K562 (cell line): ENCODE measurements around the gene RSPH9. TPM values are rescaled to one million over a fixed set of nuclear protein-coding genes. Genes with fewer than 3 reads are reported as not detected.

Source experiments
- CHD1 ChIP-seq: fragments of 200-600 bp; sonication (generic); IDR thresholded peaks from one replicate; pipeline ENCODE4 v1.6.1; 2012; ENCODE audit warnings: mild to moderate bottlenecking, moderate library complexity, low read length, inconsistent platforms
- DDX20 ChIP-seq: fragments of 450-650 bp; IDR thresholded peaks from 2 replicates; pipeline ENCODE4 v1.6.1; 2016; ENCODE audit warnings: missing genetic modification characterization, low read depth, mild to moderate bottlenecking, missing compliant biosample characterization, moderate library complexity
- DMBX1 ChIP-seq: fragments of 250-450 bp; sonication (Bioruptor Pico); IDR thresholded peaks from 2 replicates; pipeline ENCODE4 v1.8.0; 2022; ENCODE audit warnings: inconsistent platforms, mild to moderate bottlenecking, moderate library complexity, borderline replicate concordance
- ELK3 ChIP-seq: fragments of 450-650 bp; formaldehyde crosslinking; IDR thresholded peaks from 2 replicates; pipeline ENCODE4 v1.4.0; 2020; ENCODE audit warnings: mild to moderate bottlenecking
- FOSL1 ChIP-seq: fragments of 200-800 bp; sonication (Bioruptor generic); conservative IDR thresholded peaks from 2 replicates; pipeline ENCODE4 v1.6.1; 2016; ENCODE audit warnings: missing genetic modification characterization, missing compliant biosample characterization
- FOXA3 ChIP-seq, 2 experiments: fragments of 450-650 bp in 1 of 2; sonication (generic) in 1 of 2; formaldehyde crosslinking; IDR thresholded peaks in 1 of 2; conservative IDR thresholded peaks in 1 of 2; 2 replicates each; pipeline versions ENCODE4 v1.4.0 to v1.8.0; 2020 to 2022; ENCODE audit warnings: mild to moderate bottlenecking in 2 of 2, missing genetic modification reagents in 1 of 2
- GTF2E2 ChIP-seq: fragments of 200-800 bp; sonication (Bioruptor generic); IDR thresholded peaks from 2 replicates; pipeline ENCODE4 v1.6.1; 2016; ENCODE audit warnings: missing genetic modification characterization, missing compliant biosample characterization
- IRF2 ChIP-seq: sonication (generic); formaldehyde crosslinking; IDR thresholded peaks from 2 replicates; pipeline ENCODE4 v1.8.1; 2022; ENCODE audit warnings: mild to moderate bottlenecking, missing genetic modification reagents
- NCOR1 ChIP-seq: fragments of 450-650 bp; IDR thresholded peaks from 2 replicates; pipeline ENCODE4 v1.6.1; 2016; ENCODE audit warnings: mild to moderate bottlenecking, moderate library complexity
- NELFE ChIP-seq: IDR thresholded peaks from 2 replicates; pipeline ENCODE4 v1.6.1; 2011; ENCODE audit warnings: mild to moderate bottlenecking; ENCODE audit not compliant: insufficient read depth, insufficient read length
- SMARCC2 ChIP-seq: fragments of 450-650 bp; IDR thresholded peaks from 2 replicates; pipeline ENCODE4 v1.6.1; 2017; ENCODE audit warnings: antibody characterized with exemption, moderate library complexity, mild to moderate bottlenecking, low read depth
- STAG1 ChIP-seq: sonication (generic); formaldehyde crosslinking; IDR thresholded peaks from 2 replicates; pipeline ENCODE4 v1.5.0; 2020; ENCODE audit warnings: missing genetic modification reagents, borderline replicate concordance
- STAT5B ChIP-seq: fragments of 250-450 bp; sonication (Bioruptor Pico); IDR thresholded peaks from 2 replicates; pipeline ENCODE4 v1.8.0; 2021; ENCODE audit warnings: mild to moderate bottlenecking, inconsistent platforms
- TARDBP ChIP-seq: fragments of 450-650 bp; IDR thresholded peaks from 2 replicates; pipeline ENCODE4 v1.6.1; 2016
- TEAD2 ChIP-seq: fragments of 450-650 bp; IDR thresholded peaks from 2 replicates; pipeline ENCODE4 v1.6.1; 2016; ENCODE audit warnings: missing genetic modification characterization, control low read depth, missing compliant biosample characterization
- THRA ChIP-seq: fragments of 450-650 bp; IDR thresholded peaks from 2 replicates; pipeline ENCODE4 v1.6.1; 2017; ENCODE audit warnings: mild to moderate bottlenecking, moderate library complexity
- THRAP3 ChIP-seq: fragments of 450-650 bp; IDR thresholded peaks from 2 replicates; pipeline ENCODE4 v1.6.1; 2016; ENCODE audit warnings: mild to moderate bottlenecking, inconsistent platforms, borderline replicate concordance
- TSC22D4 ChIP-seq: fragments of 450-650 bp; IDR thresholded peaks from 2 replicates; pipeline ENCODE4 v1.6.1; 2016; ENCODE audit warnings: missing genetic modification characterization, missing biosample characterization, control low read depth
- ZC3H11A ChIP-seq: IDR thresholded peaks from 2 replicates; pipeline ENCODE4 v1.6.1; 2012; ENCODE audit warnings: low read depth, low read length, improper control_type of control experiment
- ZC3H8 ChIP-seq: fragments of 450-650 bp; IDR thresholded peaks from 2 replicates; pipeline ENCODE4 v1.6.1; 2017
- ZMIZ1 ChIP-seq, 2 experiments: fragments of 150-350 bp in 1 of 2; IDR thresholded peaks; 2 replicates each; pipeline ENCODE4 v1.6.1; 2012 to 2016; ENCODE audit warnings: low read depth in 2 of 2, low read length in 2 of 2, mild to moderate bottlenecking in 1 of 2, moderate library complexity in 1 of 2
- ZNF197 ChIP-seq: fragments of 200-800 bp; sonication (Bioruptor generic); IDR thresholded peaks from 2 replicates; pipeline ENCODE4 v1.6.1; 2016; ENCODE audit warnings: low read depth, missing genetic modification characterization, missing compliant biosample characterization
- ZNF232 ChIP-seq: sonication (generic); formaldehyde crosslinking; IDR thresholded peaks from 2 replicates; pipeline ENCODE4 v1.8.0; 2022; ENCODE audit warnings: mild to moderate bottlenecking, missing genetic modification reagents
- ZNF24 ChIP-seq: fragments of 450-650 bp; IDR thresholded peaks from 2 replicates; pipeline ENCODE4 v1.6.1; 2016
- ZNF695 ChIP-seq: fragments of 450-650 bp; formaldehyde crosslinking; IDR thresholded peaks from 2 replicates; pipeline ENCODE4 v1.4.0; 2020; ENCODE audit warnings: mild to moderate bottlenecking, moderate library complexity
- polyA plus RNA-seq, 8 experiments: library from polyadenylated mRNA; depleted of rRNA in 4 of 8; stranded (reverse) in 5 of 8; unstranded in 3 of 8; fragments of >200 nt; fragmentation: Nextera tagmentation in 2 of 8; fragmentation: Illumina TruSeq in 1 of 8; extraction: Ambion mirVana in 2 of 8; extraction: Trizol in 1 of 8; gene quantifications; 2 replicates each; pipeline versions ENCODE4 v1.2.1 to v1.2.3, GENCODE V29; 2011 to 2014; ENCODE audit warnings: inconsistent platforms in 1 of 8, missing spikeins in 1 of 8
- total RNA-seq, 7 experiments: library from RNA; depleted of rRNA in 6 of 7; stranded (reverse); fragments of >200 nt in 6 of 7; fragmentation: Illumina TruSeq in 2 of 7; extraction: Trizol in 2 of 7; gene quantifications; 2 replicates each; pipeline versions ENCODE4 v1.2.1 to v1.2.3, GENCODE V29; 2011 to 2021; ENCODE audit warnings: low replicate concordance in 1 of 7

RSPH9 gene
- total and polyA plus RNA-seq, 9 of the 15 experiments (the other 6 are each of a cell fraction or from before 2014, with no cell fraction given), result 0.05 to 0.60 (median 0.39) TPM; not detected in 6

GRCh38 chr6:43630980-43631619, 13.7 kb upstream of the RSPH9 start (continued):
- TF ChIP-seq ELK3 (CRISPR knock-in tag), result no peak
- TF ChIP-seq FOXA3 (CRISPR knock-in tag; conservative IDR thresholded peaks at IDR 0.05 in 1 of 2, IDR thresholded peaks at IDR 0.05 in 1 of 2), result peak; percentile 26 to 56; a peak in 2 of 4 replicates
- TF ChIP-seq TSC22D4 (tag), result no peak
- TF ChIP-seq ZNF197, result peak; percentile 97
- 0 out of 2 replicates have a peak, but pooled peaks have one; percentile 69 for TF ChIP-seq DDX20 (tag)
- TF ChIP-seq STAT5B (CRISPR knock-in tag), result no peak
- peak; percentile 81 for TF ChIP-seq FOSL1
- peak; percentile 62 for TF ChIP-seq TEAD2 (tag)
- TF ChIP-seq NCOR1, result no peak
- peak; percentile 98 for TF ChIP-seq SMARCC2
- no peak for TF ChIP-seq THRA
- TF ChIP-seq IRF2 (CRISPR knock-in tag), result no peak
- no peak for TF ChIP-seq CHD1
- peak; percentile 95 for TF ChIP-seq DMBX1 (CRISPR knock-in tag)
- TF ChIP-seq ZMIZ1 (IDR thresholded peaks at IDR 0.05; ENCODE audit: low read depth in 2 of 2, low read length in 2 of 2), result peak in 1 of 2 experiments; percentile 98; a peak in 2 of 4 replicates
- 0 out of 2 replicates have a peak, but pooled peaks have one; percentile 57 for TF ChIP-seq ZNF695 (CRISPR knock-in tag)
- peak; percentile 96 for TF ChIP-seq TARDBP
- TF ChIP-seq NELFE, result no peak
- TF ChIP-seq GTF2E2 (tag), result no peak
- TF ChIP-seq ZC3H8, result 0 out of 2 replicates have a peak, but pooled peaks have one; percentile 50
- no peak for TF ChIP-seq STAG1 (CRISPR knock-in tag)
- TF ChIP-seq ZC3H11A, result no peak
- TF ChIP-seq ZNF24, result peak; percentile 72; the same call in 1 of the 2 replicates
- TF ChIP-seq ZNF232 (CRISPR knock-in tag), result no peak
- no peak for TF ChIP-seq THRAP3
